Omental fat pad (tissue), 4 donors: ENCODE data around the gene VWA8. TPM values are rescaled to one million over a fixed set of nuclear protein-coding genes. Genes with fewer than 3 reads are reported as not detected.
"Not testable (repeated sequence)": the region's sequence is repeated elsewhere in the genome, so short reads cannot be mapped to it uniquely, and the experiment has no call there.

Experiments used
- ATAC-seq: fragments of 150-250 bp; one replicate; pipeline ENCODE4 v1.9.1; 2016; ENCODE audit warnings: mild to moderate bottlenecking, moderate library complexity; ENCODE audit not compliant: low FRiP score
- DNase-seq: peaks from one replicate; pipeline ENCODE4 v3.0.0-alpha.2; 2019; ENCODE audit warnings: low spot score
- CTCF ChIP-seq, 3 donors: fragments of 450-650 bp; IDR thresholded peaks; one replicate each; pipeline ENCODE4 v1.5.1; 2016 to 2017; ENCODE audit warnings: antibody characterized with exemption in 3 of 3, mild to moderate bottlenecking in 3 of 3, moderate library complexity in 2 of 3
- total RNA-seq, 4 donors: library from RNA; depleted of rRNA; stranded (reverse); fragments of >200 nt; gene quantifications; one replicate each; pipeline ENCODE4 v1.1.0, GENCODE V29; 2016

VWA8 gene
- total RNA-seq, 4 donors from 2014 or later: 12.4 to 24.7 (median 18.3) TPM

GRCh38 chr13:41641429-41641828, 319.5 kb downstream of the VWA8 start:
- no peak for DNase-seq
- no peak for ATAC-seq
- TF ChIP-seq CTCF (IDR thresholded peaks at IDR 0.05): no peak

GRCh38 chr13:41639955-41640780, 320.7 kb downstream of the VWA8 start:
- DNase-seq (no peak), ATAC-seq (peak; percentile 62)
- no peak for TF ChIP-seq CTCF (IDR thresholded peaks at IDR 0.05)

GRCh38 chr13:41639237-41639904, 321.5 kb downstream of the VWA8 start:
- ATAC-seq: no peak

GRCh38 chr13:41637586-41637985, 323.3 kb downstream of the VWA8 start:
- TF ChIP-seq CTCF (IDR thresholded peaks at IDR 0.05): no peak
- DNase-seq: no peak
- no peak for ATAC-seq

More at GRCh38 chr13:41639237-41639904, 321.5 kb downstream of the VWA8 start:
- no peak for TF ChIP-seq CTCF (IDR thresholded peaks at IDR 0.05)
- DNase-seq: no peak

GRCh38 chr13:41637032-41637431, 323.9 kb downstream of the VWA8 start:
- DNase-seq, ATAC-seq: not testable (repeated sequence)

- not testable (repeated sequence) for DNase-seq, ATAC-seq
Measured at GRCh38 chr13:41636590-41636989, 324.3 kb downstream of the VWA8 start.

GRCh38 chr13:41634407-41634806, 326.5 kb downstream of the VWA8 start:
- DNase-seq: no peak
- TF ChIP-seq CTCF (IDR thresholded peaks at IDR 0.05): no peak
- no peak for ATAC-seq

- TF ChIP-seq CTCF (IDR thresholded peaks at IDR 0.05): no peak
- no peak for ATAC-seq
- DNase-seq: no peak
Measured at GRCh38 chr13:41633776-41634175, 327.1 kb downstream of the VWA8 start.
